NCI-H526 treated with DMSO at 0.1 percent for 48 hours (cell line): Measurements from ENCODE around the gene SCG3.

Experiments used
- DNase-seq: peaks from one replicate; lab custom pipeline; 2025; lab: John Stamatoyannopoulos, UW

SCG3 gene

GRCh38 chr15:51678096-51678495 lies 3.2 kb upstream of the SCG3 start:
- DNase-seq, result no peak

- no peak for DNase-seq
These were observed 982 bp upstream of the SCG3 start for GRCh38 chr15:51680321-51680720.

GRCh38 chr15:51687565-51687964 lies 6.3 kb downstream of the SCG3 start:
- no peak for DNase-seq

GRCh38 chr15:51688863-51689262 lies 7.6 kb downstream of the SCG3 start:
- DNase-seq, result no peak

GRCh38 chr15:51692154-51692553 lies 10.9 kb downstream of the SCG3 start:
- DNase-seq, result no peak

- no peak for DNase-seq
These were observed 15.3 kb downstream of the SCG3 start for GRCh38 chr15:51696566-51696965.

GRCh38 chr15:51697163-51697562 lies 15.9 kb downstream of the SCG3 start:
- DNase-seq, result no peak

- no peak for DNase-seq
These were observed 18.1 kb downstream of the SCG3 start for GRCh38 chr15:51699373-51699772.

GRCh38 chr15:51702710-51703109 lies 21.4 kb downstream of the SCG3 start:
- no peak for DNase-seq

GRCh38 chr15:51706291-51706690 lies 25.0 kb downstream of the SCG3 start:
- DNase-seq, result no peak

GRCh38 chr15:51706926-51707608 lies 25.8 kb downstream of the SCG3 start:
- no peak for DNase-seq

- no peak for DNase-seq
These were observed 26.7 kb downstream of the SCG3 start for GRCh38 chr15:51708013-51708412.

- DNase-seq, result no peak
These were observed 27.7 kb downstream of the SCG3 start for GRCh38 chr15:51709031-51709430.

GRCh38 chr15:51714162-51714561 lies 32.9 kb downstream of the SCG3 start:
- no peak for DNase-seq

- no peak for DNase-seq
These were observed 33.6 kb downstream of the SCG3 start for GRCh38 chr15:51714911-51715310.

- DNase-seq, result no peak
These were observed 36.9 kb downstream of the SCG3 start for GRCh38 chr15:51718219-51718618.

- DNase-seq, result no peak
These were observed 37.4 kb downstream of the SCG3 start for GRCh38 chr15:51718746-51719145.

- DNase-seq, result no peak
These were observed 39.1 kb downstream of the SCG3 start for GRCh38 chr15:51720201-51720995.

- DNase-seq, result no peak
These were observed 40.1 kb downstream of the SCG3 start for GRCh38 chr15:51721199-51721960.

GRCh38 chr15:51724199-51724598 lies 42.9 kb downstream of the SCG3 start:
- DNase-seq, result no peak

GRCh38 chr15:51724673-51725072 lies 43.4 kb downstream of the SCG3 start:
- no peak for DNase-seq

- peak; percentile 67 for DNase-seq
These were observed 45.2 kb downstream of the SCG3 start for GRCh38 chr15:51726302-51727073.
